ENCODE results near the gene FDX2. TPM values are rescaled to one million over a fixed set of nuclear protein-coding genes. Genes with fewer than 3 reads are reported as not detected.

FDX2 gene
- total RNA-seq, 2 experiments from 2014 or later: 23.8 to 27.2 TPM

- ChIA-PET CTCF (interaction anchor here (1.4 to 1.8 kb wide), 3 partner anchors 56 to 76 kb away, joined by 4 to 10 read pairs (median 5); no protein-coding TSS in a partner anchor), POLR2A (interaction anchor here (0.6 to 2.2 kb wide), 4 partner anchors 45 to 200 kb away, joined by 3 to 17 read pairs (median 6); partner anchors contain the start of genes ICAM1 and TYK2)
Observed at GRCh38 chr19:10334588-10335351, 19.0 kb upstream of the FDX2 start.

- ChIA-PET POLR2A (interaction anchor here (0.6 to 2.2 kb wide), 7 partner anchors 13 to 199 kb away, joined by 3 to 17 read pairs (median 4); partner anchors contain the start of genes ICAM1, ICAM5 and TYK2), CTCF (interaction anchor here (0.6 to 1.8 kb wide), 7 partner anchors 55 to 243 kb away, joined by 3 to 10 read pairs (median 3); no protein-coding TSS in a partner anchor)
Observed at GRCh38 chr19:10333758-10334587, 18.2 kb upstream of the FDX2 start.

DNA sequence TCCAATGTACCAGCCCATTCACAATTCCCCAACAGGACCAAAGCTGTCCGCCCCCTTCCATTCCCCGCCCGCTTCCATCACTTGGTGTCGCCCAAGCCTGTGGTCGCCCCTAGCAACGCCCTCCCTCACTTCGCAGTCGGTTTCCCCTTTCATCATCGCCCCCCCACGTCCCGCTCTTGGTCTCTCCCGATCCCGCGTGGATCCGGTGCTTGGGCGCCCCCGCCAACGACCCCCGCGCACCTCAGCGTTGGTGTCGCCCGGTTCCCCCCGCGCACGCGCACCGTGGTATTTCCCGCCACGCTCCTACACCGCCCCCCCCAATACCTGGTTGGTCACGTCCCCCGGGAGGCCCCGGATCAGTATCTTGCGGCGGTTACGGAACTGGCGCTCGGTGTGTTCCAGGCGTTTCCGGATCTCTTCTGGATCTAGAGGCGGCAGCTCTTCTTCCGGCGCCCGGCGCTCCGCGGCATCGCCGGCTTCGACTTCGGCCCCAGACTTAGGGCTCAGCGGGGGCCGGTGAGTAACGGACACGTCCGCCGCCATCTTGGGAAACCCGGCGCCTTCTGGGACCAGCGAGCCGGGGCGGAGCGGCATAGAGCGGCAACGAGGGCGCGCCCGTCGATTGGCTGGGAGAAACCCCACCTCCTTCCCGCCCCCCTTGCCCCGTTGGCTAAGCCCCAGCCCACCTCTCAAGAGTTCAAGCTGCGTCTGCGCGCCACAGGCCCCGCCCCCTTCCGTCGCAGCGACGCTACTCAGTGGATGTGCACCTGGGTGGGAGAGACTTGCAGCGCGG lies 17.3 kb upstream of the FDX2 start, which contains the start of gene RAVER1:
RAVER1 (minus strand) TSS at position 565 of the 793 bp plus-strand sequence; CDS start at position 543, 22 bp downstream.
- ChIA-PET CTCF (interaction anchor here (0.6 to 1.8 kb wide), 7 partner anchors 56 to 242 kb away, joined by 3 to 10 read pairs (median 3); no protein-coding TSS in a partner anchor), POLR2A (interaction anchor here (0.6 to 2.2 kb wide), 7 partner anchors 13 to 62 kb away, joined by 3 to 17 read pairs (median 7); partner anchors contain the start of genes ICAM1, ICAM5 and TYK2)

DNA sequence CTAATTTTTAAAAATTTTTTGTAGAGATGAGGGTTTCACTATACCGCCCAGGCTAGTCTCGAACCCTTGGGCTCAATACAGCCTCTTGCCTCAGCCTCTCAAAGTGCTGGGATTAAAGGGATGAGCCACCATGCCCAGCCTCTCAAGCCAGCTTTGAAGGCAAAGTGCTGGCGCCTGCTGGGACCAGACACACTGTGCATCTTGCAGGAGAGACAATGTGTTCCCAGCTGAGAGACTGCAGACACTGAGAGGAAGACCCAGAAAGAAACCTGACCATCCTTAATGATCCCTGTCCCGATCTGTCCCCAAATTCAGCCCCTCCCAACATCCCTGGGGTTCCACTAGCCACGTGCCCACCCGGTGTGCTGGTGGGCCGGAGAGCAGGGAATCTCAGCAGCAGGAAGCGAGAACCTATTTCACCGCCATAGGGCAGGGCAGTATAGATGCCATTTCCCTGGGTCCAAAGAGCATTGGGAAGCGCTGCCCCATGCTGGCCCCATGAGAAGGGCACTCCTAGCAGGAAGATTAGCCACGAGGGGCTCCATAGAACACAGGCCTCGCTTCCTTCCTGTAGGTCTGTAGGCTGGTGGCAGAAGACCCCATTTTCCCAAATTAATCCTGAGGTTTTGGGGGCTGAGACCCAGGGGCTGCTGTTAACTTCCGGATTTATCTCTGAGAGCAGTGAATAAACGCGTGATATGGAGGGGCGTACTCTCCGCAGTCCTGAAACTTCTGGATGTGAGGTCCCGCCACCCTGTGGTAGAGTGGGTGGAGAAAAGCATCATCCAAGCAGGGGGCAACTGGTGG lies 16.5 kb upstream of the FDX2 start:
- POLR2A ChIA-PET: interaction anchor here (0.6 to 2.2 kb wide), 3 partner anchors 12 to 61 kb away, joined by 3 to 17 read pairs (median 7); partner anchors contain the start of gene ICAM1

GRCh38 chr19:10329555-10329954 lies 13.7 kb upstream of the FDX2 start:
- ChIA-PET POLR2A (no interaction called here), CTCF (interaction anchor here (1.3 to 1.6 kb wide), 4 partner anchors 41 to 70 kb away, joined by 3 to 6 read pairs (median 4); no protein-coding TSS in a partner anchor)

More for the DNA sequence above, 16.5 kb upstream of the FDX2 start:
- CTCF ChIA-PET: interaction anchor here (1.4 to 2.1 kb wide), 4 partner anchors 8 to 140 kb away, joined by 3 to 10 read pairs (median 4); no protein-coding TSS in a partner anchor

DNA sequence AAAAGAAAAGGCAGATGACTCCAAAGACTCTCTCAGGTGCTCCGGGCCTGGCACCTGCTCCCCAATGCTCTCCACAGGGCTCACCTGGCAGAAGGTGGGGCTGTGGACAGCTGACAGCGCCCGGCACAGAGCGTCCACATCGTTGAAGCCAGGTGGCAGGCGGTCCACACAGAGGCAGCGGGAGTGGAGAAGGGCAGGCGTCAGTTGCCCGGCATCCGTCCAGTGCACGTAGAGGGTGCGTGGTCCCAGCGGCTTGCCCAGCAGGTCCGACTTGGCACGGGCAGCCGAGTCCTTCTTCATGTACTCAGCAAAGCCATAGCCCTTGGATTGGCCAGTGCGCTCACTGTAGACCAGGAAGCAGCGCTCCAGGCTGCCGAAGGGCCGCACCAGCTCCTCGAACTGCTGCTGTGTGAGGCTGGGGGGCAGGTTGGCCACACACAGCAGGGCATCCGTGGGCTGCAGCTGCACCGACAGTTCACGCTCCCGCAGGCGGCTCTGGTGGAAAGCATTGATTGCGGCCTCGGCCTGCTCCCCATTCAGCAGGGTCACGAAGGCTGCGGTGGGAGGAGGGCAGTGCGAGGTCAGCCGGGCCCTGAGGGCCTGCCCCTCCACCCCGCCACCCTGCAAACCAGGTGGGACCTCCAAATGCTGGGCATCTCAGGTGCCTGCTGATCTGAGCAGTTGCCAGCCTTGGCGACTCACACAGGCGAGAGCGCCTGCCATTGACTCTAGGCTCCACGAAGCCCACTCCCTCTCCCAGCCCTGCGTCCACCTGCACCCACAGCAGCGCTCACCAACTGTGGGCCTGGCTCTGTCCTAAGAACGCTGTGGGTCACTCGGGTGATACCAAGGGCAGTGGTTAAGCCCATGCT lies 13.0 kb upstream of the FDX2 start:
- POLR2A ChIA-PET: interaction anchor here (0.7 kb wide), 1 partner anchor 50 kb away, joined by 3 read pairs; no protein-coding TSS in a partner anchor
- CTCF ChIA-PET: interaction anchor here (1.3 to 1.6 kb wide), 2 partner anchors 59 to 69 kb away, joined by 4 to 6 read pairs; no protein-coding TSS in a partner anchor

- ChIA-PET POLR2A (interaction anchor here (0.7 kb wide), 1 partner anchor 49 kb away, joined by 3 read pairs; no protein-coding TSS in a partner anchor), CTCF (interaction anchor here (1.4 kb wide), 1 partner anchor 61 kb away, joined by 4 read pairs; no protein-coding TSS in a partner anchor)
Observed at GRCh38 chr19:10327793-10328192, 12.0 kb upstream of the FDX2 start.

DNA sequence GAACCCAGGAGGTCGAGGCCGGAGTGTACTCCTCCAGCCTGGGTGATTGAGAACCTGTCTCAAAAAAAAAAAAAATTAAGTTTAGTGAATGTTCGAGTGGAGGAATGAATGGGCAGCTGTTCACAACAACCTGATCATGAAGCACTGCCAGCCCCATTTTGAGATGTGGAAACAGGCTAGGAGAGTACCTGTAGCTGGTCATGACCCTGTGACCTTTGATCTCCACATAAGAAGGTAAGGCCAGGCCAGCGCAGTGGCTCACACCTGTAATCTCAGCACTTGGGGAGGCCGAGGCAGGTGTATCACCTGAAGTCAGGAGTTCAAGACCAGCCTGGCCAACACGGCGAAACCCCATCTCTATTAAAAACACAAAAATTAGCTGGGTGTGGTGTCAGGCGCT lies 9.9 kb upstream of the FDX2 start:
- ChIA-PET CTCF (interaction anchor here (1.0 kb wide), 1 partner anchor 16 kb away, joined by 3 read pairs; the partner anchor contains the start of gene ZGLP1), POLR2A (no interaction called here)

GRCh38 chr19:10321874-10322835 lies 6.3 kb upstream of the FDX2 start:
- CTCF ChIA-PET: no interaction called here
- POLR2A ChIA-PET: no interaction called here

- CTCF ChIA-PET: no interaction called here
- POLR2A ChIA-PET: no interaction called here
Observed at GRCh38 chr19:10321417-10321797, 5.6 kb upstream of the FDX2 start.

DNA sequence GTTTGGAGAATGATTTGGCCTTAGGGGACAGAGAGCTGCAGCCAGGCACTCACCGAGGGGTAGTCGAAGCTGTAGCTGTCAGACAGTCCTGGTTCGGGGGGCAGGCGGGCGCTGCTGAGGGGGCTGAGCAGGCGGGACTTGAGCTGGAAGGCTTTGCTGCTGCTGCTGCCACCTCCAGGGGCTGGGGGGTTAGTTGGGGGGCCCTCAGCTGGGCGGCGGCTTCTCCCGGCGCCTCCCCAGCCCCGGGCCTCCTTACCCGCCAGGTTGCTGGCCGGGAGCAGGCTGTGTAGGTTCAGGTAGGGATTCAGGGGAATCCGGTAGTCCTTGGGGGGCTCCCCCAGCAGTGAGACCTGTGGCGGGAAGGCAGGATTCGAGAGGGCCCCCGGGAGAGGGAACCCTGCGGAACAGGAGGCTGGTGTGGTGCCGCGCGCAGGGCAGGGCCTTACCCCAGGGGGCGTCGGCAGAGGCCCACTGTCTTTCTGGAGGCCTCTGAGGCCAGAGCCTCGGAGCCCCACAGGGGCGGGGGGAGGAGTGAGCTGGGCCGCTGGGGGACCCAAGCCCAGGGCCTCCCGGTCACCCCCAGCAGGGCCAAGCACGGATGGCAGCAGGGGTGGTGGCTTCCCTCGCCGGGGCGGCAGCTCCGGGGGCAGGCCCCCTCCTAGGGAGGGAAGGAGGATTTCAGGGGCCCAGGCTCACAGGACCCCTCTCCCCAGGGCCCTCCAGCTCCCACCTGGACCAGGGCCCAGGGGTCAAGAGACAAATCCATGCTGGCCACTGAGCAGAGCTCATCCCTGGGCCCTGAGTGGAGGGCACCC lies 5.0 kb upstream of the FDX2 start:
- ChIA-PET POLR2A (interaction anchor here (0.7 to 0.8 kb wide), 2 partner anchors 12 to 13 kb away, joined by 7 read pairs; no protein-coding TSS in a partner anchor), CTCF (interaction anchor here (0.6 kb wide), 1 partner anchor 23 kb away, joined by 4 read pairs; no protein-coding TSS in a partner anchor)

DNA sequence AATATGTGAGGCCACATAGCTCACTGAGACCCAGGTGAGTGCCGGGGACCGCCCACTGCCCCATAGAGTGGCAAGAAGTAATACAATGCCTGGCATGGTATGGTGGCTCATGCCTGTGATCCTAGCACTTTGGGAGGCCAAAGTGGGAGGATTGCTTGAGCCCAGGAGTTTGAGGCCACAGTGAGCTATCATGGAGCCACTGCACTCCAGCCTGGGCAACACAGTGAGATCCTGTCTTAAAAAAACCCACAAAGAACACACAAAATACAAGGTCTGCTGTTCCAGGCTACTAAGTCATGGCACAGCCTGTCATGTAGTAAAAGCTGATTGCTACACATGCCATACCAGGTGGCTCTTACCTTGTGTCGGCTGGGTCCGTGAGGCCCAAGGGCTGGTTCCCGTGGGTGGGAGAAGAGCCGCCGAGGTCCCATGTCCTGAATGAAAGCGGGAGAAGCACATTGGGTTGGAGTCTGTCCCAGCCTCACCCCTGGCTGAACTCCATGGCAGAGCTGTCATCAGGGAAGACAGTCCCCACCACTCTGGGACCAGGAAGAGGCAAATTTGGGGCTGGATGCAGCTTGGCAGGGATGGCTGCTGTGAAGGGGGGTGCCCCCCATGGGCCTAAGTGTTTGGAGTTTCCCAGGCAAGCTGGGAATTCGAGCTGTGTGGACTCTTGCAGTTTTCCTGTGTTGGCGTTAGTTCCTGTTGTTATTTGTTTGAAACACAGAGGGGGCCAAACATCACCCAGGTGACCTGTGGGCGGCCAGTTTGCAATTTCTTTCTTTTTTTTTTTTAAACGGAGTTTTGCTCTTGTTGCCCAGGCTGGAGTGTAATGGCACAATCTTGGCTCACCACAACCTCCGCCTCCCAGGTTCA lies 3.2 kb upstream of the FDX2 start:
- CTCF ChIA-PET: interaction anchor here (1.1 kb wide), 2 partner anchors 45 to 48 kb away, joined by 3 read pairs; no protein-coding TSS in a partner anchor
- POLR2A ChIA-PET: interaction anchor here (0.7 to 1.0 kb wide), 2 partner anchors 14 to 1281 kb away, joined by 3 to 4 read pairs; partner anchors contain the start of gene RAVER1

DNA sequence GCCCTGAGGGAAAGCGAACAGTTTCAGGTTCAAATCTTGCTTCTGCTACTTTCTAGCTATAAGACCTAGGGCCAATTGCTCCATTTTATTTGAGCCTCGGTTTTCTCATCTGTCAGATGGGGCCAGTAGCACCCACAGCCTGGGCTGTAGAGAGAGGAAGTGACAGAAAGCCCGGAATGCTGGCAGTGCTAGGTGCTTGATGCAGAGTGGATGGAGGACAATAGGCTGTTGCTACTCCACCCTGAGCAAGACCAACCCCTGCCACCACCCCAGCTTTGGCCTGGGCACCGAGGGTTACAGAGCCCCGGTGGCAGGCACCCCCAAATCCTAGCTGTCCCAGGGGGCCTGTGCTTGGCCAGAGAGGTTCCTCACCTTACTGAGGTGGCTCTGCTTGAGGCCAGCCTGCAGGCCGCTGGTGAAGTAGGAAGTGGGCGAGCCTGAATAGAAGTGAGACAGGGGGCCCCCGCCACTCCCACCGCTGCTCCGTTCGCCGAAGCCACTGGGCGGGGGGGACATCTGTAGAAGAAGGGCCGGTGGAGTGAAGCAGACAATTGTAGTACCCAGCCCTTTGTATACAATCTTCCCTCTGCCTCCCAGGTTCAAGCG lies 2.1 kb upstream of the FDX2 start:
- ChIA-PET POLR2A (interaction anchor here (1.0 kb wide), 1 partner anchor 15 kb away, joined by 3 read pairs; the partner anchor contains the start of gene RAVER1), CTCF (interaction anchor here (1.1 to 1.7 kb wide), 3 partner anchors 44 to 59 kb away, joined by 3 to 5 read pairs (median 3); no protein-coding TSS in a partner anchor)

Measured in activated CD8-positive, alpha-beta memory T cell treated with anti-CD3 and anti-CD28 coated beads for 36 hours (primary cell).